Smooth muscle cell of the brain vasculature (primary cell): ENCODE data around the gene GLYR1.

ENCODE experiments used
- DNase-seq: peaks from one replicate; pipeline ENCODE4 v3.0.0-alpha.2; 2012; ENCODE audit warnings: low read depth, low spot score

GLYR1 gene

GRCh38 chr16:4765511-4766474, 81.3 kb downstream of the GLYR1 start:
- no peak for DNase-seq

DNA sequence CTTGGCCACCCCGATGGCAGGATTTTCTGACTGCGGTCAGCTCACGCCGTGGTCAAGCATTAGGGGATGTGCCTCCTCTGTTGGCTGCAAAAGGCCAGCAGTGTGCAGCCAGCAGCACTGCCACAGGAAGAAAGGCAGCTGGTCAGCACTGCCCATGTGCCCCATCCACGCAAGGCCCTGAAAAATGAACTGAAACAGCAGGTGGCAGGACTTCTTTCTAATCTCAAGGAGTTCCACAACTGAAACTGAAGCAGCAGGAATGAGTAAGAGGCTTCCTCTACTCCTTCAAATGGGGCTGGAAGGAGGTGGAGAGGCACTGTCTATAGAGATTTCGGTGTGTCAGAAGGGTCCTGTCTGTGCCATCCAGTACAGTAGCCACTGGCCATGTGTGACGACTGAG, 83.3 kb downstream of the GLYR1 start:
- DNase-seq: no peak

GRCh38 chr16:4762205-4762604, 84.9 kb downstream of the GLYR1 start:
- DNase-seq: no peak

GRCh38 chr16:4760221-4760910, 86.7 kb downstream of the GLYR1 start:
- no peak for DNase-seq

DNA sequence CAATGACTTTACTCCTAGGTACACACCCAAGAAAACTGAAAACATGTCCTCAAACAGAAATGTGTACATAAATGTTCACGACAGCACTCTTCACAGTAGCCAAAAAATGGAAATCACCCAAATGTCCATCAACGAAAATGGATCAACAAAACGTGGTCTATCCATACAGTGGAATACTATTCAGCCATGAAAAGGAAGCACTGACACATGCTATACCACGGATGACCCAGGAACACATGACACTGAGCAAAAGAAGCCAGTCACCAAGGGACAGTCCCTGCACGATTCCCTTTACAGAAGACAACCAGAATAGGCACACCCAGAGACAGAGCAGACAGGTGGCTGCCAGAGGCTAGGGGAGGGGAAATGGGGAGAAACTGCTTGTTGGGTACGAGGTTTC, 91.4 kb downstream of the GLYR1 start:
- DNase-seq: no peak

- no peak for DNase-seq
Observed at GRCh38 chr16:4754865-4755264, 92.2 kb downstream of the GLYR1 start.

GRCh38 chr16:4753227-4753626, 93.9 kb downstream of the GLYR1 start:
- DNase-seq: no peak
